ENCODE data around the gene MYO3B. TPM values are rescaled to one million over a fixed set of nuclear protein-coding genes. Genes with fewer than 3 reads are reported as not detected.
A peak's percentile ranks its signal among the peaks of the same experiment; 100 is the strongest.
"Not testable (repeated sequence)": the region's sequence is repeated elsewhere in the genome, so short reads cannot be mapped to it uniquely, and the experiment has no call there.

Gene MYO3B
- total RNA-seq, 4 donors from 2014 or later: 0.06 TPM; not detected in 3

- Histone ChIP-seq H3K4me3 (no peak overlapping the region), H3K27ac (replicated peaks in 1 of 4) (no peak overlapping the region), H3K9me3 (no peaks in the 10 kb centered on the region), H3K36me3 (no peaks in the 10 kb centered on the region), H3K4me1 (no peaks in the 10 kb centered on the region), H3K27me3 (no peaks in the 10 kb centered on the region)
- 81% methylated on average over 4 of the region's 4 CpGs for WGBS
- no peak for DNase-seq (ENCODE audit: extremely low spot score)
- intact Hi-C loops (cut with DNase I): no loop called here
- TF ChIP-seq POLR2AphosphoS5 (IDR thresholded peaks at IDR 0.05) (no peak), CTCF (IDR thresholded peaks at IDR 0.05) (no peak), POLR2A (IDR thresholded peaks at IDR 0.05; ENCODE audit: low read depth) (no peak), EP300 (IDR thresholded peaks at IDR 0.05) (no peak)
Observed at GRCh38 chr2:170207901-170208300, 30.0 kb downstream of the MYO3B start.

GRCh38 chr2:170208967-170209366 lies 31.0 kb downstream of the MYO3B start:
- Histone ChIP-seq H3K4me1 (no peaks in the 10 kb centered on the region), H3K27ac (replicated peaks in 1 of 4) (no peak overlapping the region), H3K9me3 (no peaks in the 10 kb centered on the region), H3K36me3 (no peaks in the 10 kb centered on the region), H3K27me3 (no peaks in the 10 kb centered on the region), H3K4me3 (no peak overlapping the region)
- DNase-seq (ENCODE audit: extremely low spot score): no peak
- 90% methylated on average over 2 of the region's 2 CpGs for WGBS
- TF ChIP-seq POLR2AphosphoS5 (IDR thresholded peaks at IDR 0.05): no peak
- TF ChIP-seq POLR2A (IDR thresholded peaks at IDR 0.05; ENCODE audit: low read depth): no peak
- TF ChIP-seq CTCF (IDR thresholded peaks at IDR 0.05): no peak
- no peak for TF ChIP-seq EP300 (IDR thresholded peaks at IDR 0.05)
- intact Hi-C loops (cut with DNase I): no loop called here

- intact Hi-C loops (cut with DNase I): no loop called here
Observed at GRCh38 chr2:170212625-170213280, 34.8 kb downstream of the MYO3B start.

GRCh38 chr2:170213281-170213625 lies 35.3 kb downstream of the MYO3B start:
- intact Hi-C loops (cut with DNase I): not testable (repeated sequence)

More at GRCh38 chr2:170212625-170213280, 34.8 kb downstream of the MYO3B start:
- Histone ChIP-seq H3K4me1 (no peaks in the 10 kb centered on the region), H3K27ac (replicated peaks in 1 of 4) (no peak overlapping the region), H3K36me3 (no peaks in the 10 kb centered on the region), H3K4me3 (no peak overlapping the region), H3K9me3 (no peaks in the 10 kb centered on the region), H3K27me3 (no peaks in the 10 kb centered on the region)
- DNase-seq (ENCODE audit: extremely low spot score): peak; percentile 87
- WGBS: 42% methylated on average over 14 of the region's 14 CpGs
- no peak for TF ChIP-seq POLR2A (IDR thresholded peaks at IDR 0.05; ENCODE audit: low read depth)
- no peak for TF ChIP-seq POLR2AphosphoS5 (IDR thresholded peaks at IDR 0.05)
- no peak for TF ChIP-seq CTCF (IDR thresholded peaks at IDR 0.05)
- no peak for TF ChIP-seq EP300 (IDR thresholded peaks at IDR 0.05)

GRCh38 chr2:170213651-170214050 lies 35.7 kb downstream of the MYO3B start:
- Histone ChIP-seq H3K27me3 (no peaks in the 10 kb centered on the region), H3K4me3 (no peak overlapping the region), H3K9me3 (no peaks in the 10 kb centered on the region), H3K4me1 (peaks cover 0 to 8% (median 0%) of the 10 kb centered on the region in 4 donors), H3K36me3 (no peaks in the 10 kb centered on the region), H3K27ac (replicated peaks in 1 of 4) (no peak overlapping the region)
- intact Hi-C loops (cut with DNase I): no loop called here
- no peak for DNase-seq (ENCODE audit: extremely low spot score)
- TF ChIP-seq EP300 (IDR thresholded peaks at IDR 0.05) (no peak), CTCF (IDR thresholded peaks at IDR 0.05) (no peak), POLR2AphosphoS5 (IDR thresholded peaks at IDR 0.05) (no peak), POLR2A (IDR thresholded peaks at IDR 0.05; ENCODE audit: low read depth) (no peak)
- 68% methylated on average over 2 of the region's 2 CpGs for WGBS

More at GRCh38 chr2:170213281-170213625, 35.3 kb downstream of the MYO3B start:
- not testable (repeated sequence) for H3K4me3 ChIP-seq; H3K27ac ChIP-seq (replicated peaks in 1 of 4); H3K27me3 ChIP-seq; H3K9me3 ChIP-seq; H3K36me3 ChIP-seq; H3K4me1 ChIP-seq
- peak; percentile 34 for DNase-seq (ENCODE audit: extremely low spot score)
- 34% methylated on average over 10 of the region's 10 CpGs for WGBS

Measured in esophagus muscularis mucosa (tissue), 4 donors.